HK-2 (cell line): ENCODE measurements around the gene GABRR2.
"Not testable (repeated sequence)": the region's sequence is repeated elsewhere in the genome, so short reads cannot be mapped to it uniquely, and the experiment has no call there.

Source experiments
- DNase-seq: peaks from one replicate; pipeline ENCODE4 v3.0.0-alpha.2; 2018; ENCODE audit not compliant: unreplicated experiment

Gene GABRR2

GRCh38 chr6:89257781-89258180, 57.3 kb downstream of the GABRR2 start:
- no peak for DNase-seq

GRCh38 chr6:89257346-89257745, 57.8 kb downstream of the GABRR2 start:
- no peak for DNase-seq

DNA sequence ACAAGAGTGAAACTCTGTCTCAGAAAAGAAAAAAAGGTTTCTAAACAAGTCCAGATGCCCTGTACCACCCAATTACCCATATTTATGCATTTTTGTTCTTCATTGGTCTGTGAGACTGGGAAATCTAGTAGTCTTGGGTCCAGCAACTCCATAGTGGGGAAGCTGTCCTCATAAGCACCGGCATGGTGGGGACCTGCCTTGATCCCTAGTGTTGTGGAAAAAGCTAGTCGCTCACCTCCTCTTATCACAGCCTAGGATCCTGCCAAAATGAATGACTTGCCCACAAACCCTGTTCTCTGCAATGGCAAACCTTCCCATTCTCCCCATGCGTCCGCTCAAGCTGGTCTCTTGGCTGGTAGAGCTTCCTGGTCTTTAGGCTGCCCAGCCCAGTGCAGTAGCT, 59.7 kb downstream of the GABRR2 start:
- DNase-seq: no peak

- DNase-seq: no peak
Measured at GRCh38 chr6:89254569-89254968, 60.5 kb downstream of the GABRR2 start.

DNA sequence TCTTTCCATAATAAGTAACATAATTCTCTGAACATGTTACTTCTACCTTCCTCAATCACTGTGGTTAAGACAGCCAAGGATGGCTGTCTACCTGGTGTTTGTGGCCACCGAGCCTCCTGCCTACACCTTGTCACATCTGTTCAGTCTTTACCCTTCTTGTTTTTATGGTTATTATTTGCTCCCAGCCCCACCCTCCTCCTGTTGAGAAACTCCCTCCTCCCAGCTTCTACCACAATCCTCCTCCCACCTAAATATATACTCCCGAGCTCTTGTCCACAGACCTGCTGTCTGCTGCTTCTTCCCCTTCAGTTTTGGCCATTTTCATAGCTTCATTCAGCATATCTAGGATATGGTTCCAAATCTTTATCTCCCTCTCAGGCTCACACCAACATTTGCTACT, 62.2 kb downstream of the GABRR2 start:
- DNase-seq: no peak

DNA sequence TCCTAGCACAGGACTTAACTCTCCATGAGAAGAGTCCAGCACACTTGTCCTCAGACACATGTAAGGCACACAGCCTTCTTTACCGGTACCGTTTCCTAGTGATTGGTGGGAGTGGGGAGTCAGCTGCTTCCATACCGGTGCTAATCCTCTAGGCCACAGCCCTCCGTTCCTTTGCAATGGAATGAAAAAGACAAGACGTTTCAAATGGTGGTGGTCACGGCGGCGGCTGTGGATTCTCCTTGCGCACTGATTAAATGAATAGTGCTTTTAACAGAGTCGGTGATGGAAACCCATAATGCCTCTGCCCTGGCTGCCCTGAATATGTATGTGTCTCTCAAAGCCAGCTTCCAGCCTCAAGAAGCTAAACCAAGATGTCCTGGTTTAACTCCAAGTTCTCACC, 63.1 kb downstream of the GABRR2 start:
- DNase-seq: no peak

DNA sequence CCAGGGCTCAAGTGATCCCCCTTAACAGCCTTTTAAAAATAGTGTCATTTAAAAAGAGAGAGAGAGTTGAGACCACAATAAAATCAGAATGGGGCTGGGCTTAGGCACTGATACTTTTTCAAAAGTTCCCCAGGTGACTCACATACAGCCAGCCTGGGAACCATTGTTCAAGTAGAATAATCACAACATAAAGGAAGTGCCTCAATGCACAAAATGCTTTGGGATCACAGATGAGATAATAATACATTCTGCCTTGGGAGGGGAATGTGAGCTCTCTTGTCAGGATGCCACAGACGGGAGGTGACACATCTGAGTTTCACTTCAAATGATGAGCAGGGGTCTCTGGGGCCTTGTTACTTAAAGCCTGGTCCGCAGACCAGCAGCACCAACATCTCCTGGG, 63.9 kb downstream of the GABRR2 start:
- DNase-seq: no peak

DNA sequence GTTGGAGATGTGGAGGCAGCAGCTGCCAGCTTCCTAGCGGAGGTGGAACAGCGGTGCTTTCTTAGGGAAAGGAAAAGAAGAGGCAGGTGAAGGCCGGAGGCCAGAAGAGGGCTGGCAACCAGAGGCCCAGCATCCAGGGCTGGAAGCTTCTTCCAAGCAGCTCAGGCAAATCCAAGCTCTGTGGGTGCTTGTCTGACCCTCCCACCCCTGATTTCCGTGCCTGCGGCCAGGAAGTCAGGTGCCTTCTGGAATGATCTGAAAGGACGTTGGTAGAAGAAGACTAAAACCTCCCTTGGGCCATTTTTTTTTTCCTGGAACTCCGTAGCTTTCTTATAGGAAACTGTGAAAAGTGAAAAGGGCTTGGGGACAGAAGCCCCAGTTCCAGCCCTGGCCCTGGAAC, 64.9 kb downstream of the GABRR2 start:
- DNase-seq: no peak

DNA sequence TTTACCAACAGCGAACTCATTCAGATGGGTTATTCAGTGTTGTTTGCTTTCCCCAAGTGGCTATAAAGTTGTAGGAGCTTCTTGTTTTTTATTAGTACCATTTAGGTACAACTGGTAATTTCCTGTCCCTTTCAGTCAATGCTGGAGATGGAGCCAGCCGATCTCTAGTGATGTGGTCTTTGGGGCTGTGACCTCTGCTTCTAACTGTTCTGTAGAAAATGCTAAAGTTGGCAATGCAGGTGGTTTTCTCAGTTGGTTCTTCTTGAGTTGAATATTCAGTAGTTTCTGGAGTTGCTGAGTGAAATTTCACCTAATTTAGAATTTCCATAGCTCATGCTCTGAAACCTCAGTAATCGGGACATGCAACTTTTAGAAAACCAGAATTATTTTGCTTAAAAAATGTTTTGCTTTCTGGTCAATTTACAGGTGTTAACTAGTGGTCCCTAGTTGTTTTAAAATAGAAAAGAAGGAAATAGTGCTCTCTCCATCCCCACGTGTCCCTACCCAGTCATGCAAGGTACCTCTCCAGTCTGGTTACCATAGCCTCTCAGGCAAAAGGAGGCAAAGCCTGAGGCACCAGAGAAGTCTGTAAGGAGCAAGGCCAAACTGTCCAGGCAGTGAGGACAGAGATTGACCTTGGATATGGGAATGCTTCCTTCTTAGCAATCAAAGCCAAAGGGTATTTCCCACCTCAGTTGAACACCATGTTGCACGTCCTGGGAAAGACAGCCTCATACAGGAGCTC, 70.7 kb downstream of the GABRR2 start:
- DNase-seq: no peak

DNA sequence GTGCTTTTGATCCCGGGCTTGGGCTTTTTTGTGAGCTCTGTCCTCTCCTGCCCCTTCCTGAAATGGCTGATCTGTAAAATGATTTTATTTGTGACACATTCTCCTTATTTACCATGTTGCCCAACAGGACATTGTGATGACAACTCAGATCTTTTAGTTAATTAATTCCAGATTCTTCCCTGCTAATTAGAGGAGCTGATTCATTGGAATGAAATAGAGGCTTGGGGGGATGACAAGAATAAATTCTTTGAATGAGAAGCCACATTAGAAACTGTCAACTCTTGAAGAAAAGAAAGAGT, 71.8 kb downstream of the GABRR2 start:
- no peak for DNase-seq

DNA sequence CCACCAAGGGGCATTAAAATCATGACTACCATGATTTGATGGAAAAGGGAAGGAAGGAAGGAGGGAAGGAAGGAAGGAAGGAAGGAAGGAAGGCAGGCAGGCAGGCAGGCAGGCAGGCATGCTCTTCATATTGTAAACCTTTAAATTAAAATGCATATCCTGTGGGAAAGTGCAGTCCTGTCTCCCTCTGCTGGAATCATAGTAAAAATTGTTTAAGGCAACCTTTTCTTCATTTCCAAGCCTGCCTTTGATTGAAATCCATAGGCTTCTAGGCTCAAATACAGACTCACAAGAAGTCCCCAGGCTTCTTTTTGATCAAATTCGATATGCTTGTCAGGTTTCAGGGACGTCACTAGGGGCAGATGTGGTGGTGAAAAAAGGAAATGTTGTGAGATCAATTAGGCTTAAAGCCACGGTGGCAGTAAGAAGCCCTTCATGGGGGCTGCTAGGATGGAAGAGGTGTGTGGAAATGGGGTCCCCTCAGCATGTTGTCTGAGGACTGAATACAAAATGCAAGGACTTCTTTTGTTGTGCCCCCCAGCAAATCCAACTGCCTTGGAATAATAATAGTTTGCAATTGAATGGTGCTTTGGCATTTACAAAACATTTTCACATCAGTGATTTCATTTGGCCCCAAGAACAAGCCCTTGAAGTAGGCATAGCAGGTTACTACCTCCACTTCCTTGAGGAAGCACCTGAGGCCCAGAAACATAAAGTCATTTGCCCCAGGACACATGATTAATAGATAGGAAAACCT, 72.3 kb downstream of the GABRR2 start:
- no peak for DNase-seq

DNA sequence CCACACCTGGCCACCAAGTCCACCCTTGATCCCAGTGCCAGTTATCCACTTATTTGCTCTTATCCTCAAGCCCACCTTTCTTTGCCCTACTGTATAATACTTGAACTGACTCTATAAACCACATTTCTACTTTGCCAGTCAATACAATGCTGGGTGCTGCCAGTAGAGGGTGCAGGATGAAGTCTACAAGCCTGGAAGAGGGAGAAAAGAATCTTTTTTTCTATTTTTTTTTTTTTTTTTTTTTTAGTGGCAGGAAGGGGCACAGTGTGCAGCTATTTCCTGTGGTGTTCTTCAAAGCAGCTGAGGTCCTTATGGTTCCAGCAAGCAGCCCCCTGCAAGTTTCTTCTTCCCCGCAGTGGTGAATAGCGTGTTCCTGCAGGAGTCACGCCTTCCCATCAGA, 75.8 kb downstream of the GABRR2 start:
- DNase-seq: no peak

GRCh38 chr6:89237158-89237557, 77.9 kb downstream of the GABRR2 start:
- DNase-seq: no peak

DNA sequence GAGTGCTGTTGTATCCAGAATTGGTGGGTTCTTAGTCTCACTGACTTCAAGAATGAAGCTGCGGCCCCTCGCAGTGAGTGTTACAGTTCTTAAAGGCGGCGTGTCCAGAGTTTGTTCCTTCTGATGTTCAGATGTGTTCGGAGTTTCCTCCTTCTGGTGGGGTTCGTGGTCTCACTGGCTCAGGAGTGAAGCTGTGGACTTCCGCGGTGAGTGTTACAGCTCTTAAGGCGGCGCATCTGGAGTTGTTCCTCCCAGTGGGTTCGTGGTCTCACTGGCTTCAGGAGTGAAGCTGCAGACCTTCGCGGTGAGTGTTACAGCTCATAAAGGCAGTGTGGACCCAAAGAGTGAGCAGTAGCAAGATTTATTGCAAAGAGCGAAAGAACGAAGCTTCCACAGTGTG, 81.5 kb downstream of the GABRR2 start:
- DNase-seq: not testable (repeated sequence)

DNA sequence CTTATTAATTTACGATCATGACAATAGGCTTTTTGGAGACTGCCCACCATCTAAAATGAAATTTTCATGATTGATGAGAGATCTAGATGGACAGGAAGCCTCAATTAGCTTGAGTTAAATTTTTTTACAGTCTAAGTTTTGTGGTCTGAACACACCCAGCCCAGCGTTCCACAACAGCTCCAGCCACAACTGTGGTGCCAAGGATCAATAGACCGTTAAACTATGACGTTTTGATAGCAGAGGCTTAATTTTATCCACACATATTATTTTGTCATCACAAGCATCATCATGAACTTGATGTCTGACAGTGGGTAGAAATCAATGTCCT, 92.4 kb downstream of the GABRR2 start:
- no peak for DNase-seq

GRCh38 chr6:89221971-89222711, 93.0 kb downstream of the GABRR2 start:
- no peak for DNase-seq

DNA sequence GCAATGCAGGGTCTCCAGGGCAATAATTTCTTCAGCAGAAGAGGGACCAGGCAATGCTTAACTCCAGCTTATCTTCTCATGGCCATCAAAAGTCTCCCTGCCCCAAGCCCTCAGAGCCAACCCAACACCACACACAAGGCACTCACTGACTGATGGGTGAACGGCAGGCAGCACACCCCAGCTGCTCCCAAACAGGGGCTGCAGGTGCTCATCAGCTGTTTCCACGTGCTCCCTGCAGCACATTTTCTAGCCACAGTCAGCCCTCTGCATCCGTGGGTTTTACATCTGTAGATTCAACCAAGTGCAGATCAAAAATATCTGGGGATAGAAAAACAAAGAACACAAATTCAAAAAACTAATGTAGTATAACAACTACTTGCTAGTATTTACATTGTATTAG, 94.0 kb downstream of the GABRR2 start:
- DNase-seq: no peak

- DNase-seq: no peak
Measured at GRCh38 chr6:89217299-89217910, 97.7 kb downstream of the GABRR2 start, which contains the start of gene GABRR1. TSS of gene GABRR1 (minus strand) at chr6:89217358. CDS start at chr6:89217322, 36 bp downstream.

GRCh38 chr6:89216411-89216810, 98.7 kb downstream of the GABRR2 start:
- DNase-seq: no peak

- DNase-seq: no peak
Measured at GRCh38 chr6:89215391-89215790, 99.7 kb downstream of the GABRR2 start.

DNA sequence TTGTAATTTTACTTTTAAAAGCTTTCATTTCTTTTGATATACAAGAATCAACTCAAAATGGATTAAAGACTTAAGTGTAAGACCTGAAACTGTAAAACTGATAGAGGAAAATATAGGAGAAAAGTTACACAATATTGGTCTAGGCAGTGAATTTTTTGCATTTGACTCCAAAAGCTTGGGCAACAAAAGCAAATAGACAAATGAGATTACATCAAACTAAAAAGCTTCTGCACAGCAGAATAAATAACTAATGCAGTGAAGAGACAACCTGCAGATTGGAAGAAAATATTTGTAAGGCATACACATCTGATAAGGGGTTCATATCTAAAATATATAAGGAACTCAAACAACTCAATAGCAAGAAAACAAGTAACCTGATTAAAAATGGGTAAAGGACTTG, 100.9 kb downstream of the GABRR2 start:
- no peak for DNase-seq

GRCh38 chr6:89212472-89212871, 102.6 kb downstream of the GABRR2 start:
- no peak for DNase-seq

GRCh38 chr6:89209457-89209856, 105.6 kb downstream of the GABRR2 start:
- DNase-seq: no peak
